OCI-LY7 (cell line): ENCODE measurements around the gene RTBDN.

Experiments used
- EZH2phosphoT487 ChIP-seq: fragments of 200-600 bp; sonication (generic); IDR thresholded peaks from 2 replicates; pipeline ENCODE4 v1.6.1; 2018; ENCODE audit warnings: low read depth, borderline replicate concordance, mild to moderate bottlenecking, mixed run types, antibody characterized with exemption, low read length, moderate library complexity, mixed read lengths
- TF ChIP-seq, protein P1 (sequence below): fragments of 200-600 bp; sonication (generic); conservative IDR thresholded peaks from 2 replicates; pipeline ENCODE4 v1.5.1; 2014; ENCODE audit warnings: mild to moderate bottlenecking, antibody characterized with exemption, low read length, moderate library complexity, mixed read lengths

DNA sequence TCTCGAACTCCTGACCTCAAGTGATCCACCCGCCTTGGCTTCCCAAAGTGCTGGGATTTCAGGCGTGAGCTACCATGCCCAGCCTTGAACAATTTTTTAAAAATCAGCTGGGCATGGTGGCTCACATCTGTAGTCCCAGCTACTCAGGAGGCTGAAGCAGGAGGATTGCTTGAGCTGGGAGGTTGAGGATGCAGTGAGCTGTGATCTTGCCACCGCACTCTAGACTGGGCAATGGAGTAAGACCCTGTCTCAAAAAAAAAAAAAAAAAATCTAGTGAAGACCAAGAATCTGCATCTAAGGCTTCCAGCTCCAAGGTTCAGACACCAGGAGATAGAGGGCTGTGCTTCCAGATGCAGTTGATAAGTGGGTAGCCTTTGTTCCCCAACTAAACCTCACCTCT, 29.8 kb upstream of the RTBDN start:
- TF ChIP-seq, protein P1, sequence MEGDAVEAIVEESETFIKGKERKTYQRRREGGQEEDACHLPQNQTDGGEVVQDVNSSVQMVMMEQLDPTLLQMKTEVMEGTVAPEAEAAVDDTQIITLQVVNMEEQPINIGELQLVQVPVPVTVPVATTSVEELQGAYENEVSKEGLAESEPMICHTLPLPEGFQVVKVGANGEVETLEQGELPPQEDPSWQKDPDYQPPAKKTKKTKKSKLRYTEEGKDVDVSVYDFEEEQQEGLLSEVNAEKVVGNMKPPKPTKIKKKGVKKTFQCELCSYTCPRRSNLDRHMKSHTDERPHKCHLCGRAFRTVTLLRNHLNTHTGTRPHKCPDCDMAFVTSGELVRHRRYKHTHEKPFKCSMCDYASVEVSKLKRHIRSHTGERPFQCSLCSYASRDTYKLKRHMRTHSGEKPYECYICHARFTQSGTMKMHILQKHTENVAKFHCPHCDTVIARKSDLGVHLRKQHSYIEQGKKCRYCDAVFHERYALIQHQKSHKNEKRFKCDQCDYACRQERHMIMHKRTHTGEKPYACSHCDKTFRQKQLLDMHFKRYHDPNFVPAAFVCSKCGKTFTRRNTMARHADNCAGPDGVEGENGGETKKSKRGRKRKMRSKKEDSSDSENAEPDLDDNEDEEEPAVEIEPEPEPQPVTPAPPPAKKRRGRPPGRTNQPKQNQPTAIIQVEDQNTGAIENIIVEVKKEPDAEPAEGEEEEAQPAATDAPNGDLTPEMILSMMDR, result no peak
- TF ChIP-seq EZH2phosphoT487, result no peak
